ENCODE results near the gene MYCL.

DNA sequence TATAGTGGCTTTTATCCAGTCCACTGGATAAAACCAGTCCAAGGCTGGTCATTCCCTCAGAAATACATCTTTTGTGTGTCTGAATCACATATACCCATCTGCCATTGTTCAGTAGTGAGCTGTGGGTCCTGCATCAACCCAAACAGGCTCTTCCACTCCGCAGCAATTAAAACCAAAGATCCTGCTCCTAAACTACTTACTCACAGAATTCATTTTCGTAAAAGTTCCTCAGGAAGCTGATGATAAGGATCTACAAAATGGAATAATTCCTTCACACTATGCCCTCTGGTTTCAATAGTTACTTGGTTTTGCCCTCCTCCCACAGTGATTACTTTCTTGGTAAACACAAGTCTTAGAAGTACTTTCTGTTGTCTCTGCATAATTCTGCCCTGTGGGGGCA, 48.2 kb upstream of the MYCL start:
- TF ChIP-seq TAF1 (IDR thresholded peaks at IDR 0.05; ENCODE audit: low read depth, low read length) = no peak
- no peak for TF ChIP-seq POLR2A (IDR thresholded peaks at IDR 0.05; ENCODE audit: low read depth, low read length)
- TF ChIP-seq POLR2AphosphoS5 (IDR thresholded peaks at IDR 0.05; ENCODE audit: low read depth, low read length) = no peak
- no peak for TF ChIP-seq POU2F2 (IDR thresholded peaks at IDR 0.05; ENCODE audit: low read depth, low read length)
- no peak for TF ChIP-seq SPI1 (IDR thresholded peaks at IDR 0.05; ENCODE audit: low read depth, low read length)
